Measurements from ENCODE around the gene TMEM218.
"Not testable (repeated sequence)": the region's sequence is repeated elsewhere in the genome, so short reads cannot be mapped to it uniquely, and the experiment has no call there.

TMEM218 gene

GRCh38 chr11:125128450-125128849 lies 17.0 kb upstream of the TMEM218 start:
- DNase-seq, result no peak

GRCh38 chr11:125124618-125124992 lies 13.2 kb upstream of the TMEM218 start:
- no peak for DNase-seq

GRCh38 chr11:125123947-125124617 lies 12.7 kb upstream of the TMEM218 start:
- peak; percentile 40 for DNase-seq

GRCh38 chr11:125123194-125123946 lies 11.9 kb upstream of the TMEM218 start:
- DNase-seq, result no peak

GRCh38 chr11:125117429-125117828 lies 6.0 kb upstream of the TMEM218 start:
- no peak for DNase-seq

GRCh38 chr11:125114518-125114917 lies 3.1 kb upstream of the TMEM218 start:
- DNase-seq, result no peak

- no peak for DNase-seq
Measured at GRCh38 chr11:125112208-125112604, 780 bp upstream of the TMEM218 start.

GRCh38 chr11:125111001-125111342 lies 454 bp downstream of the TMEM218 start:
- no peak for DNase-seq

GRCh38 chr11:125110506-125110905 lies 920 bp downstream of the TMEM218 start:
- no peak for DNase-seq

GRCh38 chr11:125108469-125108868 lies 3.0 kb downstream of the TMEM218 start:
- no peak for DNase-seq

GRCh38 chr11:125105926-125106325 lies 5.5 kb downstream of the TMEM218 start:
- DNase-seq, result no peak

- no peak for DNase-seq
Measured at GRCh38 chr11:125102510-125102909, 8.9 kb downstream of the TMEM218 start.

- no peak for DNase-seq
Measured at GRCh38 chr11:125102025-125102424, 9.4 kb downstream of the TMEM218 start.

- DNase-seq, result no peak
Measured at GRCh38 chr11:125101596-125101995, 9.8 kb downstream of the TMEM218 start.

GRCh38 chr11:125100136-125100535 lies 11.3 kb downstream of the TMEM218 start:
- no peak for DNase-seq

GRCh38 chr11:125094731-125095130 lies 16.7 kb downstream of the TMEM218 start:
- DNase-seq, result no peak

- no peak for DNase-seq
Measured at GRCh38 chr11:125093502-125093901, 17.9 kb downstream of the TMEM218 start.

GRCh38 chr11:125092669-125093068 lies 18.8 kb downstream of the TMEM218 start:
- DNase-seq, result no peak

- no peak for DNase-seq
Measured at GRCh38 chr11:125091877-125092664, 19.4 kb downstream of the TMEM218 start.

GRCh38 chr11:125091247-125091876 lies 20.1 kb downstream of the TMEM218 start:
- no peak for DNase-seq

GRCh38 chr11:125090816-125091215 lies 20.6 kb downstream of the TMEM218 start:
- no peak for DNase-seq

GRCh38 chr11:125090151-125090550 lies 21.3 kb downstream of the TMEM218 start:
- DNase-seq, result not testable (repeated sequence)

- DNase-seq, result not testable (repeated sequence)
Measured at GRCh38 chr11:125089481-125089880, 21.9 kb downstream of the TMEM218 start.

All from activated naive CD4-positive, alpha-beta T cell treated with anti-CD3 and anti-CD28 coated beads, Interleukin-2, amount 50 U/mL, for 16 hours (primary cell).